ENCODE measurements around the gene POU2AF1. TPM values are rescaled to one million over a fixed set of nuclear protein-coding genes. Genes with fewer than 3 reads are reported as not detected.

POU2AF1 gene
- total and polyA plus RNA-seq, 2 of the 13 experiments (the other 11 are each of a cell fraction or from before 2014, with no cell fraction given), result 1.9 to 3.6 TPM

- DNase-seq (ENCODE audit: low spot score), result no peak
- peak overlapping the region; percentile 83 for H3K27ac ChIP-seq (ENCODE audit: extremely low read length, insufficient read depth, low read length)
- H2AFZ ChIP-seq (ENCODE audit: low read length), result no peak overlapping the region
- CTCF ChIA-PET (ENCODE audit: low intra/inter-chr PET ratio, low total read pairs), result no interaction called here
- no peaks in the 10 kb centered on the region for H4K20me1 ChIP-seq (ENCODE audit: insufficient read depth, low read length)
- ATAC-seq, result no peak
- in situ Hi-C loops (cut with HindIII; ENCODE audit: extremely low pct_ligation_motif_present, low pct_unique_long_range_greater_than_20kb), result loop anchor here (5.0 kb wide), 1 partner anchor 56 kb away; no protein-coding TSS in a partner anchor
- no peaks in the 10 kb centered on the region for H3K27me3 ChIP-seq (ENCODE audit: control insufficient read depth in 1 of 2, insufficient read depth in 2 of 2, low read length in 2 of 2)
- H3K79me2 ChIP-seq (ENCODE audit: insufficient read depth, low read length), result no peaks in the 10 kb centered on the region
- intact Hi-C loops (cut with micrococcal nuclease; ENCODE audit: unreplicated experiment), result no loop called here
- H3K4me3 ChIP-seq (replicated peaks in 1 of 3; ENCODE audit: insufficient read depth in 1 of 3, low read depth in 2 of 3, low read length in 3 of 3), result no peak overlapping the region
- 58% methylated on average over 5 of the region's 5 CpGs for WGBS (ENCODE audit: low lambda C conversion rate)
- H3K4me2 ChIP-seq (ENCODE audit: low read depth, low read length), result no peak overlapping the region
- no TSS peak for BruUV-seq (replicated peaks)
- H3K36me3 ChIP-seq (replicated peaks in 1 of 2; ENCODE audit: control insufficient read depth in 1 of 2, insufficient read depth in 2 of 2, low read length in 2 of 2), result no peaks in the 10 kb centered on the region
- H3K9ac ChIP-seq (ENCODE audit: insufficient read depth, low read depth, low read length), result no peak overlapping the region
- POLR2A ChIA-PET, result interaction anchor here (2.1 to 4.1 kb wide), 3 partner anchors 58 to 119 kb away, joined by 15 to 22 read pairs (median 15); partner anchors contain the start of gene POU2AF3
- FAIRE-seq, result no peak
- H3K9me3 ChIP-seq (ENCODE audit: low read length), result no peaks in the 10 kb centered on the region
- no peak for TF ChIP-seq MYC (CRISPR knock-in tag; IDR thresholded peaks at IDR 0.05; ENCODE audit: borderline replicate concordance)
- TF ChIP-seq ZBTB25 (CRISPR knock-in tag; IDR thresholded peaks at IDR 0.05), result no peak
- TF ChIP-seq CSRNP1 (CRISPR knock-in tag; IDR thresholded peaks at IDR 0.05), result no peak
- no peak for TF ChIP-seq ZBTB42 (CRISPR knock-in tag; IDR thresholded peaks at IDR 0.05)
- no peak for TF ChIP-seq ZNF724P (CRISPR knock-in tag; IDR thresholded peaks at IDR 0.05; ENCODE audit: borderline replicate concordance)
- no peak for TF ChIP-seq AHR (CRISPR knock-in tag; IDR thresholded peaks at IDR 0.05)
- TF ChIP-seq, protein P1, sequence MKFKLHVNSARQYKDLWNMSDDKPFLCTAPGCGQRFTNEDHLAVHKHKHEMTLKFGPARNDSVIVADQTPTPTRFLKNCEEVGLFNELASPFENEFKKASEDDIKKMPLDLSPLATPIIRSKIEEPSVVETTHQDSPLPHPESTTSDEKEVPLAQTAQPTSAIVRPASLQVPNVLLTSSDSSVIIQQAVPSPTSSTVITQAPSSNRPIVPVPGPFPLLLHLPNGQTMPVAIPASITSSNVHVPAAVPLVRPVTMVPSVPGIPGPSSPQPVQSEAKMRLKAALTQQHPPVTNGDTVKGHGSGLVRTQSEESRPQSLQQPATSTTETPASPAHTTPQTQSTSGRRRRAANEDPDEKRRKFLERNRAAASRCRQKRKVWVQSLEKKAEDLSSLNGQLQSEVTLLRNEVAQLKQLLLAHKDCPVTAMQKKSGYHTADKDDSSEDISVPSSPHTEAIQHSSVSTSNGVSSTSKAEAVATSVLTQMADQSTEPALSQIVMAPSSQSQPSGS (CRISPR knock-in tag; IDR thresholded peaks at IDR 0.05), result no peak
- TF ChIP-seq ZFP36 (IDR thresholded peaks at IDR 0.05; ENCODE audit: borderline replicate concordance, low read depth, low read length, partially characterized antibody), result no peak
- peaks cover 89% of the 10 kb centered on the region for H3K4me1 ChIP-seq (ENCODE audit: insufficient read depth, low read length)
Observed at GRCh38 chr11:111418436-111418787, 39.3 kb upstream of the POU2AF1 start.
